Measurements from ENCODE around the gene PSMD11.

Gene PSMD11

DNA sequence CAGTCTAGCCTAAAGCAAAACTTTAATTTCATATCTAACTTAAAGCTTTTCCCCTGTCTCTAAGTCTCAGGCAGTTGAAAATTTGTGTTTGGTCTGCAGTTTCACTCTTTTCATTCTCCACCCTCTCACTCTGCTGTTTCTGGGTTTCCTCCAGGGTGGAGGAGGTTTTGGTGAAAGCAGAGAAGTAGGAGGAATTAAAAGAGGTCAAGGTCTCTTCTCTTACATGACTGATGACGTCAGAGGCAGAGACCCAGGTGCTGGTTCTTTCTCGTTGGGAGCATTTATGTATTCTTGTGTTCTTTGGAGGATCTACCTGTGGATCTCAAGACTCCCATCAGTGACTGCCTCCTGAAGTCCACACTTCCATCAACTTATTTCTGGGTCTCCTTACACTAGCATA lies 2.4 kb upstream of the PSMD11 start:
- TF ChIP-seq EZH2 (IDR thresholded peaks at IDR 0.05; ENCODE audit: borderline replicate concordance, low read length) (no peak), CTCF (IDR thresholded peaks at IDR 0.05; ENCODE audit: low read length) (no peak)

GRCh38 chr17:32443827-32444300 lies 446 bp upstream of the PSMD11 start:
- no peaks in the 10 kb centered on the region for H3F3A ChIP-seq (ENCODE audit: insufficient read depth, low read length)
- peak overlapping the region; percentile 40; the same call in 1 of the 2 replicates for H3K9ac ChIP-seq (ENCODE audit: low read length)
- no peak for TF ChIP-seq EZH2 (IDR thresholded peaks at IDR 0.05; ENCODE audit: borderline replicate concordance, low read length)
- TF ChIP-seq CTCF (IDR thresholded peaks at IDR 0.05; ENCODE audit: low read length) = peak; percentile 94; the same call in 1 of the 2 replicates
- peak overlapping the region; percentile 80 for H3K4me2 ChIP-seq (ENCODE audit: low read length)
- peaks cover 38% of the 10 kb centered on the region for H3K79me2 ChIP-seq (ENCODE audit: insufficient read depth, low read length)
- peak overlapping the region; percentile 99 for H3K4me3 ChIP-seq (ENCODE audit: low read depth, low read length, poor library complexity, severe bottlenecking)
- H3K4me1 ChIP-seq (ENCODE audit: insufficient read depth, low read length, severe bottlenecking) = peaks cover 23% of the 10 kb centered on the region
- H3K9me3 ChIP-seq (ENCODE audit: low read length) = no peaks in the 10 kb centered on the region
- H3K27ac ChIP-seq (ENCODE audit: low read depth, low read length, poor library complexity, severe bottlenecking) = no peak overlapping the region
- H2AFZ ChIP-seq (ENCODE audit: low read length) = 0 out of 2 replicates have a peak overlapping the region, but pooled peaks have one; percentile 5
- peaks cover 27% of the 10 kb centered on the region for H3K36me3 ChIP-seq (ENCODE audit: insufficient read depth, low read length)
- no peaks in the 10 kb centered on the region for H4K20me1 ChIP-seq (ENCODE audit: insufficient read depth, low read length)
- H3K9me2 ChIP-seq (ENCODE audit: low read depth, low read length) = no peaks in the 10 kb centered on the region
- no peaks in the 10 kb centered on the region for H3K27me3 ChIP-seq (ENCODE audit: insufficient read depth, low read length)

More for the DNA sequence above, 2.4 kb upstream of the PSMD11 start:
- no peaks in the 10 kb centered on the region for H4K20me1 ChIP-seq (ENCODE audit: insufficient read depth, low read length)
- peaks cover 25% of the 10 kb centered on the region for H3K79me2 ChIP-seq (ENCODE audit: insufficient read depth, low read length)
- no peak overlapping the region for H3K4me2 ChIP-seq (ENCODE audit: low read length)
- peaks cover 20% of the 10 kb centered on the region for H3K4me1 ChIP-seq (ENCODE audit: insufficient read depth, low read length, severe bottlenecking)
- no peak overlapping the region for H3K27ac ChIP-seq (ENCODE audit: low read depth, low read length, poor library complexity, severe bottlenecking)
- no peaks in the 10 kb centered on the region for H3K27me3 ChIP-seq (ENCODE audit: insufficient read depth, low read length)
- no peaks in the 10 kb centered on the region for H3K9me2 ChIP-seq (ENCODE audit: low read depth, low read length)
- no peaks in the 10 kb centered on the region for H3K9me3 ChIP-seq (ENCODE audit: low read length)
- H3K4me3 ChIP-seq (ENCODE audit: low read depth, low read length, poor library complexity, severe bottlenecking) = no peak overlapping the region
- no peaks in the 10 kb centered on the region for H3F3A ChIP-seq (ENCODE audit: insufficient read depth, low read length)
- peaks cover 8% of the 10 kb centered on the region; the same call in 1 of the 2 replicates for H3K36me3 ChIP-seq (ENCODE audit: insufficient read depth, low read length)
- H3K9ac ChIP-seq (ENCODE audit: low read length) = no peak overlapping the region
- no peak overlapping the region for H2AFZ ChIP-seq (ENCODE audit: low read length)

DNA sequence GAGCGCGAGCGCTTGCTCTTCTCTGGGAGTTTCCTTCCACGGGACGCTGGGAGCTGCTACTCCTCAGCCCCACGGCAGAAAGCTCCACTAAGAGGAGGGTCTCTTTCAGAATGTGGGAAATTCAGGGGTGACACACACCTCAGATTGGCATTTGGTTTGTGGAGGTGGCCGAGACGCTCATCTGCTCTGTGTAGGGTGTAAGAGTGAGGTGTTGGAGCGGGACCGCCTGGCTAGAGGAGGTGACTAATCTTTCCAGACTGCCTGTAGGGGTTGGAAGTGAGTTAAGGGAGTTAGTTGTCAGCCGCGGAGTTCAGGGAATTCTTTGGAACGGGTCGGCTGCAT lies 735 bp downstream of the PSMD11 start:
- TF ChIP-seq CTCF (IDR thresholded peaks at IDR 0.05; ENCODE audit: low read length) = no peak
- no peak for TF ChIP-seq EZH2 (IDR thresholded peaks at IDR 0.05; ENCODE audit: borderline replicate concordance, low read length)
- peak overlapping the region; percentile 99 for H3K4me3 ChIP-seq (ENCODE audit: low read depth, low read length, poor library complexity, severe bottlenecking)

More for the DNA sequence above, 735 bp downstream of the PSMD11 start:
- H3F3A ChIP-seq (ENCODE audit: insufficient read depth, low read length) = no peaks in the 10 kb centered on the region
- H4K20me1 ChIP-seq (ENCODE audit: insufficient read depth, low read length) = no peaks in the 10 kb centered on the region
- H3K79me2 ChIP-seq (ENCODE audit: insufficient read depth, low read length) = peaks cover 45% of the 10 kb centered on the region
- no peaks in the 10 kb centered on the region for H3K9me3 ChIP-seq (ENCODE audit: low read length)
- H3K4me1 ChIP-seq (ENCODE audit: insufficient read depth, low read length, severe bottlenecking) = peaks cover 23% of the 10 kb centered on the region
- no peaks in the 10 kb centered on the region for H3K9me2 ChIP-seq (ENCODE audit: low read depth, low read length)
- H3K4me2 ChIP-seq (ENCODE audit: low read length) = peak overlapping the region; percentile 77
- H3K36me3 ChIP-seq (ENCODE audit: insufficient read depth, low read length) = peaks cover 39% of the 10 kb centered on the region
- no peak overlapping the region for H2AFZ ChIP-seq (ENCODE audit: low read length)
- H3K27me3 ChIP-seq (ENCODE audit: insufficient read depth, low read length) = no peaks in the 10 kb centered on the region
- H3K27ac ChIP-seq (ENCODE audit: low read depth, low read length, poor library complexity, severe bottlenecking) = peak overlapping the region; percentile 49
- H3K9ac ChIP-seq (ENCODE audit: low read length) = peak overlapping the region; percentile 97

Measured in OCI-LY1 (cell line).